Epithelial cell of alveolus of lung (primary cell): ENCODE measurements around the gene PTMS. TPM values are rescaled to one million over a fixed set of nuclear protein-coding genes. Genes with fewer than 3 reads are reported as not detected.

Experiments used
- total RNA-seq: library from RNA; depleted of rRNA; stranded (reverse); fragments of >200 nt; gene quantifications from 2 replicates; pipeline ENCODE4 v1.2.1, GENCODE V29; 2015

The PTMS gene
- total RNA-seq = 174 and 234 TPM in 2 replicates

GRCh38 chr12:6765634-6766581 is at the start of gene PTMS:
TSS of gene PTMS (plus strand) at chr12:6766363. CDS start at chr12:6766706, 343 bp downstream.

GRCh38 chr12:6723607-6724408 is 42.4 kb upstream of the PTMS start, which contains the start of gene COPS7A:
TSS of gene COPS7A (plus strand) at chr12:6724046. CDS start at chr12:6724657, 611 bp downstream.

DNA sequence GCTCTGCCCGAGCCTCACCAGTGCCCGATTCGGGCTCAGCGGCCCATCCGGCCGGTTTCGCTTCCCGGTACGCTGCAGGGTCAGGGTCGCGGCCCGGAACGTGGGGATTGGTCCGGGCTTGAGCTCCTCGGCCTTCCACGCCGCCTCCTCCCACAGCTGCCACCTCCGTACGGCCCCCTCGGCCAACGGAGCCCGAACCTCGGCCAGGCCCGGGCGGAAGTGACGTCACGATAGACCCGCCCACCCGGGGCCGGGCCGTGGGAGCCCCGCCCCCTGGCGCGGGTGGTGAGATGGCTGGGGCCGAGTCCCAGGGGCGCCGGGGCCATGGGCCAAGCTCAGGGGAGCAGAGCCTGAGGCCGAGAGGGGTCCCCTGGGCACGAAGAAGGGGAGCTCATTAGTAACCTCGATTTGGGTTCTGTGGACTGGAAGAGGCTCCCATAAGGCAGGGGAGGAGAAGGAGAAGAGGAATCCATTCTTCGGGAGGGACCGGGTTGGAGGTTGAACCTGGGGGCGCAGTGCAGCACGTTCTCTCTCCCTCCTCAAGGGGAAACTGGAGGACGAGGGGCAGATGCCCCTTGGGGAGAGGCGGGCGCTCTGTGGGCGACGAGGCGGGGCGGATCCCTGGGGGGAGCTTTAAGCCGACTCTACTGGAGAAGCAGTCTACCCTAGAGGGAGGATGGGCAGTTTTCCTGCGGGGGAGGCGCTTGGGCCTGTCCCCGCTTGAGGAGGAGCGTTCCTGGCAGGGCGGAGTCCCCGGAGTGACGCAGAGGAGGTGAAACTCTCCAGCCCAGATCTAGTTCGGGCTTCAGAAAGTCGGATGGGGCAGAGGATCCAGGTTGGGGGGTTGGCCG is 13.0 kb upstream of the PTMS start, which contains the start of gene MLF2:
Gene MLF2, minus strand, starts transcription at position 221 of the 851 bp plus-strand sequence. CDS start 807 bp downstream, outside the sequence.

DNA sequence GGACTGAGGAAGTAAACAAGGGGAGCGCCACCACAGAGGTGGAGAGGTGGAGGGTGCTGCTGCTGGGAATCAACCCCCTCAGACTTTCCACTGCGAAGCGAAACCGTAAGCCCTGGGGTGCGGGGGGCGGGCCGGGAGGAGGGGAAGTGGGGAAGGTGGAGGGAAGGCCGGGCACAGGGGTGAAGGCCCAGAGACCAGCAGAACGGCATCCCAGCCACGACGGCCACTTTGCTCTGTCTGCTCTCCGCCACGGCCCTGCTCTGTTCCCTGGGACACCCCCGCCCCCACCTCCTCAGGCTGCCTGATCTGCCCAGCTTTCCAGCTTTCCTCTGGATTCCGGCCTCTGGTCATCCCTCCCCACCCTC is 6.2 kb downstream of the PTMS start, which contains the start of gene LAG3:
Gene LAG3, plus strand, starts transcription at position 190 of the 365 bp plus-strand sequence. CDS start 333 bp downstream, outside the sequence.

GRCh38 chr12:6788972-6789924 is 23.1 kb downstream of the PTMS start, which contains the start of gene CD4:
TSS of gene CD4 (plus strand) at chr12:6789528. CDS start at chr12:6800139, 10,611 bp downstream.

Other genes starting within 250 kb of the PTMS start
- gene GAPDH, start 231.8 kb upstream of the PTMS start, total RNA-seq = 6,589 and 9,177 TPM in 2 replicates
- 7.5 and 7.7 TPM in 2 replicates for gene IFFO1, start 210.3 kb upstream of the PTMS start, total RNA-seq
- gene NOP2, start 198.1 kb upstream of the PTMS start, total RNA-seq = 6.9 and 17.1 TPM in 2 replicates
- 210 and 238 TPM in 2 replicates for gene CHD4, start 159.0 kb upstream of the PTMS start, total RNA-seq
- gene LPAR5, start 130.4 kb upstream of the PTMS start, total RNA-seq = 0.65 TPM in 1 of 2 replicates, not detected in the other
- gene ACRBP, start 118.9 kb upstream of the PTMS start, total RNA-seq = 0.13 and 0.72 TPM in 2 replicates
- gene ING4, start 103.2 kb upstream of the PTMS start, total RNA-seq = 24.4 and 89.2 TPM in 2 replicates
- gene ZNF384, start 77.0 kb upstream of the PTMS start, total RNA-seq = 16.8 and 39.4 TPM in 2 replicates
- 0.52 and 5.9 TPM in 2 replicates for gene PIANP, start 65.5 kb upstream of the PTMS start, total RNA-seq
- 50.6 and 80.7 TPM in 2 replicates for gene COPS7A, start 42.3 kb upstream of the PTMS start, total RNA-seq
- 196 and 281 TPM in 2 replicates for gene MLF2, start 13.2 kb upstream of the PTMS start, total RNA-seq
- gene LAG3, start 6.2 kb downstream of the PTMS start, total RNA-seq = 1.6 TPM in 1 of 2 replicates, not detected in the other
- 11.2 and 19.2 TPM in 2 replicates for gene CD4, start 23.2 kb downstream of the PTMS start, total RNA-seq
- 2.1 and 20.3 TPM in 2 replicates for gene GPR162, start 55.5 kb downstream of the PTMS start, total RNA-seq
- 72.0 and 77.4 TPM in 2 replicates for gene P3H3, start 62.0 kb downstream of the PTMS start, total RNA-seq
- gene GNB3, start 74.6 kb downstream of the PTMS start, total RNA-seq = 0.39 and 0.48 TPM in 2 replicates
- 12.0 and 27.4 TPM in 2 replicates for gene CDCA3, start 84.9 kb downstream of the PTMS start, total RNA-seq
- gene USP5, start 85.8 kb downstream of the PTMS start, total RNA-seq = 47.1 and 72.5 TPM in 2 replicates
- 1,206 and 1,693 TPM in 2 replicates for gene TPI1, start 101.2 kb downstream of the PTMS start, total RNA-seq
- gene SPSB2, start 106.9 kb downstream of the PTMS start, total RNA-seq = 3.6 and 5.4 TPM in 2 replicates
- 5.8 and 13.9 TPM in 2 replicates for gene LRRC23, start 138.5 kb downstream of the PTMS start, total RNA-seq
- 26.1 and 45.2 TPM in 2 replicates for gene ENO2, start 148.2 kb downstream of the PTMS start, total RNA-seq
- gene ATN1, start 161.6 kb downstream of the PTMS start, total RNA-seq = 14.2 and 57.7 TPM in 2 replicates
- not detected in 2 replicates for gene RNU7-1, start 177.5 kb downstream of the PTMS start, total RNA-seq
- 336 and 337 TPM in 2 replicates for gene C12orf57, start 177.7 kb downstream of the PTMS start, total RNA-seq
- gene PTPN6, start 185.0 kb downstream of the PTMS start, total RNA-seq = 1.0 and 4.2 TPM in 2 replicates
- 395 and 411 TPM in 2 replicates for gene PHB2, start 204.3 kb downstream of the PTMS start, total RNA-seq
- 24.4 and 65.2 TPM in 2 replicates for gene EMG1, start 204.6 kb downstream of the PTMS start, total RNA-seq